ENCODE data around the gene CD46.

Gene CD46

GRCh38 chr1:207828485-207829158 is 76.8 kb downstream of the CD46 start:
- Histone ChIP-seq H3K36me3 (ENCODE audit: insufficient read depth, low read length) (no peaks in the 10 kb centered on the region), H3K27ac (ENCODE audit: low read depth, low read length) (peak overlapping the region; percentile 40), H3K27me3 (ENCODE audit: insufficient read depth, low read length) (no peaks in the 10 kb centered on the region), H3K79me2 (ENCODE audit: control insufficient read depth, insufficient read depth, low read length, unreplicated experiment) (peaks cover 27% of the 10 kb centered on the region), H3K4me1 (ENCODE audit: control insufficient read depth, insufficient read depth, low read length, unreplicated experiment) (peaks cover 45% of the 10 kb centered on the region), H2AFZ (ENCODE audit: low read length, unreplicated experiment) (no peak overlapping the region), H3K4me3 (ENCODE audit: low read depth, low read length) (no peak overlapping the region)

GRCh38 chr1:207829576-207829975 is 77.7 kb downstream of the CD46 start:
- no peaks in the 10 kb centered on the region for H3K36me3 ChIP-seq (ENCODE audit: insufficient read depth, low read length)
- H3K4me1 ChIP-seq (ENCODE audit: control insufficient read depth, insufficient read depth, low read length, unreplicated experiment) = peaks cover 39% of the 10 kb centered on the region
- H3K79me2 ChIP-seq (ENCODE audit: control insufficient read depth, insufficient read depth, low read length, unreplicated experiment) = peaks cover 28% of the 10 kb centered on the region
- no peak overlapping the region for H3K4me3 ChIP-seq (ENCODE audit: low read depth, low read length)
- no peak overlapping the region for H2AFZ ChIP-seq (ENCODE audit: low read length, unreplicated experiment)
- no peak overlapping the region for H3K27ac ChIP-seq (ENCODE audit: low read depth, low read length)
- H3K27me3 ChIP-seq (ENCODE audit: insufficient read depth, low read length) = no peaks in the 10 kb centered on the region

- Histone ChIP-seq H3K36me3 (ENCODE audit: insufficient read depth, low read length) (no peaks in the 10 kb centered on the region), H2AFZ (ENCODE audit: low read length, unreplicated experiment) (no peak overlapping the region), H3K27ac (ENCODE audit: low read depth, low read length) (no peak overlapping the region), H3K27me3 (ENCODE audit: insufficient read depth, low read length) (no peaks in the 10 kb centered on the region), H3K4me3 (ENCODE audit: low read depth, low read length) (no peak overlapping the region), H3K79me2 (ENCODE audit: control insufficient read depth, insufficient read depth, low read length, unreplicated experiment) (peaks cover 23% of the 10 kb centered on the region), H3K4me1 (ENCODE audit: control insufficient read depth, insufficient read depth, low read length, unreplicated experiment) (peaks cover 27% of the 10 kb centered on the region)
Observed at GRCh38 chr1:207830788-207831187, 78.9 kb downstream of the CD46 start.

- Histone ChIP-seq H3K79me2 (ENCODE audit: control insufficient read depth, insufficient read depth, low read length, unreplicated experiment) (peaks cover 21% of the 10 kb centered on the region), H3K27me3 (ENCODE audit: insufficient read depth, low read length) (no peaks in the 10 kb centered on the region), H2AFZ (ENCODE audit: low read length, unreplicated experiment) (no peak overlapping the region), H3K27ac (ENCODE audit: low read depth, low read length) (no peak overlapping the region), H3K4me1 (ENCODE audit: control insufficient read depth, insufficient read depth, low read length, unreplicated experiment) (peaks cover 17% of the 10 kb centered on the region), H3K4me3 (ENCODE audit: low read depth, low read length) (no peak overlapping the region), H3K36me3 (ENCODE audit: insufficient read depth, low read length) (no peaks in the 10 kb centered on the region)
Observed at GRCh38 chr1:207831517-207832327, 79.9 kb downstream of the CD46 start.

GRCh38 chr1:207832796-207833195 is 80.9 kb downstream of the CD46 start:
- H3K36me3 ChIP-seq (ENCODE audit: insufficient read depth, low read length) = no peaks in the 10 kb centered on the region
- H3K27me3 ChIP-seq (ENCODE audit: insufficient read depth, low read length) = no peaks in the 10 kb centered on the region
- H2AFZ ChIP-seq (ENCODE audit: low read length, unreplicated experiment) = no peak overlapping the region
- peaks cover 20% of the 10 kb centered on the region for H3K79me2 ChIP-seq (ENCODE audit: control insufficient read depth, insufficient read depth, low read length, unreplicated experiment)
- no peak overlapping the region for H3K4me3 ChIP-seq (ENCODE audit: low read depth, low read length)
- no peak overlapping the region for H3K27ac ChIP-seq (ENCODE audit: low read depth, low read length)
- peaks cover 12% of the 10 kb centered on the region for H3K4me1 ChIP-seq (ENCODE audit: control insufficient read depth, insufficient read depth, low read length, unreplicated experiment)

GRCh38 chr1:207833381-207833780 is 81.5 kb downstream of the CD46 start:
- Histone ChIP-seq H3K4me1 (ENCODE audit: control insufficient read depth, insufficient read depth, low read length, unreplicated experiment) (peaks cover 8% of the 10 kb centered on the region), H3K27me3 (ENCODE audit: insufficient read depth, low read length) (no peaks in the 10 kb centered on the region), H3K4me3 (ENCODE audit: low read depth, low read length) (no peak overlapping the region), H3K79me2 (ENCODE audit: control insufficient read depth, insufficient read depth, low read length, unreplicated experiment) (peaks cover 26% of the 10 kb centered on the region), H3K27ac (ENCODE audit: low read depth, low read length) (no peak overlapping the region), H3K36me3 (ENCODE audit: insufficient read depth, low read length) (no peaks in the 10 kb centered on the region), H2AFZ (ENCODE audit: low read length, unreplicated experiment) (no peak overlapping the region)

- peaks cover 32% of the 10 kb centered on the region for H3K79me2 ChIP-seq (ENCODE audit: control insufficient read depth, insufficient read depth, low read length, unreplicated experiment)
- peaks cover 8% of the 10 kb centered on the region for H3K4me1 ChIP-seq (ENCODE audit: control insufficient read depth, insufficient read depth, low read length, unreplicated experiment)
- no peak overlapping the region for H2AFZ ChIP-seq (ENCODE audit: low read length, unreplicated experiment)
Observed at GRCh38 chr1:207833956-207834660, 82.3 kb downstream of the CD46 start.

GRCh38 chr1:207835958-207836357 is 84.1 kb downstream of the CD46 start:
- Histone ChIP-seq H3K36me3 (ENCODE audit: insufficient read depth, low read length) (peaks cover 2% of the 10 kb centered on the region; the same call in 1 of the 2 replicates), H3K27me3 (ENCODE audit: insufficient read depth, low read length) (no peaks in the 10 kb centered on the region), H2AFZ (ENCODE audit: low read length, unreplicated experiment) (no peak overlapping the region), H3K4me3 (ENCODE audit: low read depth, low read length) (no peak overlapping the region), H3K27ac (ENCODE audit: low read depth, low read length) (no peak overlapping the region), H3K4me1 (ENCODE audit: control insufficient read depth, insufficient read depth, low read length, unreplicated experiment) (peaks cover 8% of the 10 kb centered on the region), H3K79me2 (ENCODE audit: control insufficient read depth, insufficient read depth, low read length, unreplicated experiment) (peaks cover 38% of the 10 kb centered on the region)

More at GRCh38 chr1:207833956-207834660, 82.3 kb downstream of the CD46 start:
- no peak overlapping the region for H3K27ac ChIP-seq (ENCODE audit: low read depth, low read length)
- H3K4me3 ChIP-seq (ENCODE audit: low read depth, low read length) = no peak overlapping the region
- no peaks in the 10 kb centered on the region for H3K36me3 ChIP-seq (ENCODE audit: insufficient read depth, low read length)
- no peaks in the 10 kb centered on the region for H3K27me3 ChIP-seq (ENCODE audit: insufficient read depth, low read length)

- H2AFZ ChIP-seq (ENCODE audit: low read length, unreplicated experiment) = no peak overlapping the region
- no peak overlapping the region for H3K4me3 ChIP-seq (ENCODE audit: low read depth, low read length)
- H3K27ac ChIP-seq (ENCODE audit: low read depth, low read length) = no peak overlapping the region
- peaks cover 2% of the 10 kb centered on the region; the same call in 1 of the 2 replicates for H3K36me3 ChIP-seq (ENCODE audit: insufficient read depth, low read length)
- peaks cover 7% of the 10 kb centered on the region for H3K4me1 ChIP-seq (ENCODE audit: control insufficient read depth, insufficient read depth, low read length, unreplicated experiment)
- peaks cover 30% of the 10 kb centered on the region for H3K79me2 ChIP-seq (ENCODE audit: control insufficient read depth, insufficient read depth, low read length, unreplicated experiment)
- no peaks in the 10 kb centered on the region for H3K27me3 ChIP-seq (ENCODE audit: insufficient read depth, low read length)
Observed at GRCh38 chr1:207836591-207837347, 84.9 kb downstream of the CD46 start.

GRCh38 chr1:207837673-207838072 is 85.8 kb downstream of the CD46 start:
- H3K36me3 ChIP-seq (ENCODE audit: insufficient read depth, low read length) = peaks cover 2% of the 10 kb centered on the region; the same call in 1 of the 2 replicates
- H2AFZ ChIP-seq (ENCODE audit: low read length, unreplicated experiment) = no peak overlapping the region
- H3K27ac ChIP-seq (ENCODE audit: low read depth, low read length) = no peak overlapping the region
- no peak overlapping the region for H3K4me3 ChIP-seq (ENCODE audit: low read depth, low read length)
- peaks cover 34% of the 10 kb centered on the region for H3K79me2 ChIP-seq (ENCODE audit: control insufficient read depth, insufficient read depth, low read length, unreplicated experiment)
- H3K4me1 ChIP-seq (ENCODE audit: control insufficient read depth, insufficient read depth, low read length, unreplicated experiment) = no peaks in the 10 kb centered on the region
- H3K27me3 ChIP-seq (ENCODE audit: insufficient read depth, low read length) = no peaks in the 10 kb centered on the region
